ENCODE data around the gene RAPGEF4. TPM values are rescaled to one million over a fixed set of nuclear protein-coding genes. Genes with fewer than 3 reads are reported as not detected.

The RAPGEF4 gene
- total and polyA plus RNA-seq, 11 donors = 1.3 to 21.2 (median 10.5) TPM

DNA sequence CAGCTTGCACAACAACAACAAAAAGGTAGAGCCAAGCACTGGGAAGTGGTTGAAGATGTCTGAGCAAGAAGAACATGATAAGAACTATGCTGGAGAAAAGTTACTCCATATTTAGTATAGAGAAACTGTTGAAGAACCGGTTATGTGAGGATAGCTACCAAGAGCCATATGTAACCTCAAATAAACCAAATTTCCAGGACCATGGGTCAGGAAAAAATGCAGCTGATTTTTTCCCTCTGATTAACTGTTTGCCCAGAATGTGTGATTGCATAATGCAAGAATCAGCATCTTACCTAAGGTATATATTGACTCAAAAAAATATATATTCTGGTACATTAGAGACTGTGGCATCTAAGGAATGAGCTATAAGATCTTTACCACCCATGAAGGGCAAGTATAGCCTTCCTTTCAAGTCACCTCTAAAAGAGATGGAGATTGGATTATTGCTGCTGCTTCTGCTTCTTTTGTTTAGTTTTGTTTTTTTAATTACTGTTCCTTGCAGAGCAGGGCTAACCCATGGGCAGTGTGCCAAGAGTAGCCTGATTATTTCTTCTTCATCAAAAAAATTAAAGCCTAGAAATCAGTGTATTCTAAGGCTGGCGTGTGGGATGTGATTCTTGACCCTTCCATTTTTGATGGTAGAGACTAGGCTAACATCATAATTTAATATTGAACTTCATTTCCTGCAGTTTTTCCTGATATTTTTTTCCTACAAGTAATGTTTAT, 263.1 kb downstream of the RAPGEF4 start:
- peaks cover 0 to 14% (median 0%) of the 10 kb centered on the region in 9 donors for H3K36me3 ChIP-seq
- no peaks in the 10 kb centered on the region for H3K27me3 ChIP-seq
- TF ChIP-seq, protein P1, sequence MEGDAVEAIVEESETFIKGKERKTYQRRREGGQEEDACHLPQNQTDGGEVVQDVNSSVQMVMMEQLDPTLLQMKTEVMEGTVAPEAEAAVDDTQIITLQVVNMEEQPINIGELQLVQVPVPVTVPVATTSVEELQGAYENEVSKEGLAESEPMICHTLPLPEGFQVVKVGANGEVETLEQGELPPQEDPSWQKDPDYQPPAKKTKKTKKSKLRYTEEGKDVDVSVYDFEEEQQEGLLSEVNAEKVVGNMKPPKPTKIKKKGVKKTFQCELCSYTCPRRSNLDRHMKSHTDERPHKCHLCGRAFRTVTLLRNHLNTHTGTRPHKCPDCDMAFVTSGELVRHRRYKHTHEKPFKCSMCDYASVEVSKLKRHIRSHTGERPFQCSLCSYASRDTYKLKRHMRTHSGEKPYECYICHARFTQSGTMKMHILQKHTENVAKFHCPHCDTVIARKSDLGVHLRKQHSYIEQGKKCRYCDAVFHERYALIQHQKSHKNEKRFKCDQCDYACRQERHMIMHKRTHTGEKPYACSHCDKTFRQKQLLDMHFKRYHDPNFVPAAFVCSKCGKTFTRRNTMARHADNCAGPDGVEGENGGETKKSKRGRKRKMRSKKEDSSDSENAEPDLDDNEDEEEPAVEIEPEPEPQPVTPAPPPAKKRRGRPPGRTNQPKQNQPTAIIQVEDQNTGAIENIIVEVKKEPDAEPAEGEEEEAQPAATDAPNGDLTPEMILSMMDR (IDR thresholded peaks at IDR 0.05) = no peak
- no peak for TF ChIP-seq POLR2A (IDR thresholded peaks at IDR 0.05)
- H3K4me3 ChIP-seq = no peak overlapping the region
- peaks cover 0 to 21% (median 10%) of the 10 kb centered on the region in 12 donors for H3K4me1 ChIP-seq
- WGBS, 4 donors = 80 to 91% (median 87%) methylated on average over 2 of the region's 2 CpGs
- no peaks in the 10 kb centered on the region for H3K9me3 ChIP-seq
- ATAC-seq = no peak
- DNase-seq = no peak
- H3K27ac ChIP-seq = no peak overlapping the region
- intact Hi-C loops (cut with DNase I) = no loop called here

DNA sequence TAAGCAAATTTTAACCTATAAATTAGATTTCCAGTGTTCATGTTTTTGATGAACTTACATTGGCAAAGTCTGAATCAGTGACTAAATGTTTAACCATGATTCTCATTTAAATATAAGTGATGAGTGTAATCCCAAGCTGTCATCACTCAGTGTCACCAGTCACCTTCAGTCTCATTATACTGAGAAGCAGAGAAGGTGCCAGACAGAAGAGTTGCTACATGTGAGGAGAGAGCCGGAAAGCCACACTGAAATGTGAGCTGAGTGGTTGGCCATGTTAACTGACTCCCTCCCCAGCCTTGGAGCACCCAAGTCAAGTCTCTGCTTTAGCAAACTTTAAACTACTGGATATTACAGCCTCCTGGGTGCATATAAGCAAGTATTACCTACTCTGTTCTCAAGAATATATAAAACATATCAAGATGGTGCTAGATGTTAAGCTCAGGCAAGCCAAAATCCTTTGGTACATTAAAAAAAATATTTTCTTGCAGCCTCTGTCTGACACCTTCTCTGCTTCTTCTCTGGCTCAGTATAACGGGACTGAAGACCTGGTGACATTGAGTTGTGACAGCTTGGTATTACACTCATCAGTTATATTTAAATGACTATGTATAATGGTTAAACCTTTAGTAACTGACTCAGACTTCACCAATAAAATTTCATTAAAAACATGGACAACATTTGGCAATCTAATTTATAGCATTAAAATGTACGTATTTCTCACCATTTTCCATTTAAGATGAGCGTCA, 264.2 kb downstream of the RAPGEF4 start:
- intact Hi-C loops (cut with DNase I) = no loop called here
- H3K27me3 ChIP-seq = no peaks in the 10 kb centered on the region
- no peaks in the 10 kb centered on the region for H3K9me3 ChIP-seq
- no peak overlapping the region for H3K4me3 ChIP-seq
- DNase-seq = peak in 1 of 5 donors; percentile 40
- ATAC-seq = peak; percentile 61 to 92 (median 88)
- H3K36me3 ChIP-seq = peaks cover 0 to 10% (median 0%) of the 10 kb centered on the region in 9 donors
- TF ChIP-seq, protein P1 (IDR thresholded peaks at IDR 0.05) = no peak
- no peak for TF ChIP-seq POLR2A (IDR thresholded peaks at IDR 0.05)
- peak overlapping the region in 1 of 12 donors; percentile 48 for H3K27ac ChIP-seq
- 75 to 78% (median 77%) methylated on average over 4 of the region's 4 CpGs for WGBS, 4 donors
- peaks cover 0 to 21% (median 10%) of the 10 kb centered on the region in 12 donors for H3K4me1 ChIP-seq

DNA sequence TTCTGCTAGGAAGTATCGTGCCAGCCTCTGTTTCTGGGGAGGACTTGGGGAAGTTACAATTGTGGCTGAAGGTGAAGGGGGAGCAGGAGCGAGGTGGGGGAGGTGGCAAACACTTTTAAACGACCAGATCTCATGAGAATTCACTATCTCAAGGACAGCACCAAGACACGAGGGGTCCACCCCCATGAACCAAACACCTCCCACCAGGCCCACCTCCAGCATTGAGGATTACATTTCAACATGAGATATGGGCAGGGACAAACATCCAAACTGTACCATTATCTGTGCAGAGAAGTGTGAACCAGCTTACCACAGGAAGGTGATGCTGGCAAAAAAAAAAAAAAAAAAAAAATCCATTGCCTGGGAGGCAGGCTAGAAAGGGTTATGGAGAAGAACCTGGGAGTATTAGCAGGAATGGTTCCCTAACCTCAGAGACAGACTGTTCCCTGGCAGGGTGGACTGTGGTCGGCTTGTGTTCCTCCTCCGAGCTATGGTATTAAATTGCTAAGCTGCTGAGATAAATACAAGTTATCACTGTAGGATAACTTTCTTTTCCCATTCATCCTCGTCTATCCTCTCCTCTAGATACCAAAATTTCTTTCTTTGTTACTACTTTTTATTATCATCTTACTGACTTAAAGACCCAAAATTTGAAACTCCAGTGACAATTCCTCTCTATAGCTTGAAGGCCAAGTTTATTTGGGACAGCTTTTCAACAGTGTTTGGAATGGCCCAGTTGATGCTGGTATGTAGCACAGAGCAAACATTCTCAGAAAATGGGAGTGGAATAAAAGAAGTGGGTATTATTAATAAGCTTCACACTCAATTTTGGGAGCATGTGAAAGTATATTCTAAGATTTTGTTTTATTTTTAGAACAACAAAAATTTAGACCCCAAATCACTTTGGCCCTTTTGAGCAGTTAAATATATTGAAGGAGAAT, 266.3 kb downstream of the RAPGEF4 start:
- no peak for TF ChIP-seq POLR2A (IDR thresholded peaks at IDR 0.05)
- TF ChIP-seq, protein P1 (IDR thresholded peaks at IDR 0.05) = no peak
- Histone ChIP-seq H3K36me3 (peaks cover 0 to 9% (median 0%) of the 10 kb centered on the region in 9 donors), H3K4me3 (no peak overlapping the region), H3K27me3 (no peaks in the 10 kb centered on the region), H3K27ac (no peak overlapping the region), H3K4me1 (peaks cover 0 to 11% (median 5%) of the 10 kb centered on the region in 12 donors), H3K9me3 (no peaks in the 10 kb centered on the region)
- ATAC-seq (no peak), DNase-seq (no peak)
- intact Hi-C loops (cut with DNase I) = no loop called here
- WGBS, 4 donors = 77 to 84% (median 80%) methylated on average over 7 of the region's 7 CpGs
